Camera-type eye (tissue), 1 donor: Measurements from ENCODE around the gene MRPL16. TPM values are rescaled to one million over a fixed set of nuclear protein-coding genes. Genes with fewer than 3 reads are reported as not detected.

Experiments used
- total RNA-seq: library from RNA; depleted of rRNA; stranded (reverse); fragments of >200 nt; gene quantifications from one replicate; pipeline ENCODE4 v1.2.3, GENCODE V29; 2014

Gene MRPL16
- total RNA-seq: 35.3 TPM

DNA sequence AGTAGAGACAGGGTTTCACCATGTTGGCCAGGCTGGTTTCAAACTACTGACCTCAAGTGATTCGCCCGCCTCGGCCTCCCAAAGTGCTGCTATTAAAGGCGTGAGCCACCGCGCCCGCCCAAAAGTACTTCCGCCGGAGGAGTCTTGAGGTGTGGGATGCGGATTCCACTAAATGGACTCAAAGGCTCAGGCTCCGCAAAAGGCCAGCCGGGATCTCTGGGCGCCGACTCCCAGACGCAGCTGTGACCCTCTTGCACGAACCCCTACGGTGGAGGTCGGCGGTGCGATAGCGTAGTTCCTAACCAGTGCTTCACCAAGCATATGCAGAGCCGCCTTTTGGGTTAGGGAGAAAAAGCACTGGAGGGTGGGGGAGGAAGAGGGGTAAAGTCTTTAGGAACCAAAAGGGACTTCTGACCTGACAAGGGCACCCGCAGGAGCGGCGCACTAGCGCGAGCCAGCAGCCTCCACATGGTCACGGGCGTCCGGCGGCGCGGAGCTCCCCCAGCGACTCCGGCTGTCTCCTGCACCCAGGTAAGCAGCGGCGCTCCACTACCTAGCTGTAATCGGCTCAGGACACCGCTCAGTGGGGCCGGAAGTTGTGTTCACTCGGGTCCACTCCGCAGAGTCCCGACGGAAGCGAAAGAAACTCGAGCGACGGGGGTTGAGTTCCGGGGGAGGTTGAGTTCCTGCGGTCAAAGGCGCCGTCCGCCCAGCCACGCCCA, at the start of gene MRPL16:
Gene MRPL16 (minus strand): TSS at position 590 of the 722 bp plus-strand sequence. CDS start 120 bp downstream, at position 470.

DNA sequence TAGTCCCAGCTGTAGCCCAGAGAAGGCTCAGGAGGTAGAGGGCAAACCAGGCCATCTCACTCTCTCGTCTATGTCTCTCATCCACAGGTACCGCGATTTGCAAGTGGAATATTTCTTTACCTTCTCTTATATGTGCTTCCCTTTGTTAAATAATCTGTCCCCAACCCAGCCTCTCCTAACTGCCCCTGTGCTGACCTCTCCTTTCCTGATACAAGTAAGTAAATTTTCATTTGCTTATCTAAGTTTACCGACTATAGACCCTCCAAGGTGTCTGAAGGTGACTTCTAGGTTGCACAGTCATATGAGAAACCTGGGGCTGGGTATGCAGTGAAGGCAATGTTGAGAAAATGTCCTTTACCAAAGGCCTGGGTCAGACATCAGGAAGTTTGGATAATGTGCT, 34.8 kb upstream of the MRPL16 start, which contains the start of gene CBLIF:
Gene CBLIF (minus strand): TSS at position 101 of the 400 bp plus-strand sequence. CDS start 46 bp downstream, at position 55.

Other genes with a start within 250 kb of the MRPL16 start
- 50.8 TPM for gene OSBP, start 195.0 kb downstream of the MRPL16 start, total RNA-seq
- 15.5 TPM for gene PATL1, start 141.7 kb downstream of the MRPL16 start, total RNA-seq
- gene OR10V1, start 96.9 kb downstream of the MRPL16 start, total RNA-seq: not detected
- 129 TPM for gene STX3, start 55.4 kb downstream of the MRPL16 start, total RNA-seq
- not detected for gene CBLIF, start 34.7 kb upstream of the MRPL16 start, total RNA-seq
- gene TCN1, start 55.7 kb upstream of the MRPL16 start, total RNA-seq: 11.8 TPM
- not detected for gene OOSP3, start 68.0 kb upstream of the MRPL16 start, total RNA-seq
- gene OOSP1, start 127.7 kb upstream of the MRPL16 start, total RNA-seq: not detected
- gene OOSP4A, start 153.3 kb upstream of the MRPL16 start, total RNA-seq: not detected
- not detected for gene OOSP4B, start 206.4 kb upstream of the MRPL16 start, total RNA-seq
- not detected for gene OOSP2, start 229.6 kb upstream of the MRPL16 start, total RNA-seq
- gene MS4A3, start 245.9 kb upstream of the MRPL16 start, total RNA-seq: 2.3 TPM